BE2C (cell line): ENCODE results near the gene INPP5J.

Experiments used
- DNase-seq: peaks from one replicate; pipeline ENCODE4 v3.0.0-alpha.2; 2020
- H3K27me3 ChIP-seq: fragments of 250-450 bp; sonication (Bioruptor Pico); 2 replicates; pipeline ENCODE4 v1.5.1; 2020; ENCODE audit warnings: mild to moderate bottlenecking
- H3K36me3 ChIP-seq: fragments of 250-450 bp; sonication (Bioruptor Pico); 2 replicates; pipeline ENCODE4 v1.5.1; 2020; ENCODE audit warnings: mild to moderate bottlenecking
- H3K4me1 ChIP-seq: fragments of 250-450 bp; sonication (Bioruptor Pico); 2 replicates; pipeline ENCODE4 v1.5.1; 2020
- H3K4me3 ChIP-seq: 2 replicates; pipeline ENCODE4 v1.5.1; 2011; ENCODE audit warnings: low read depth, low read length
- H3K9me3 ChIP-seq: fragments of 250-450 bp; sonication (Bioruptor Pico); 2 replicates; pipeline ENCODE4 v1.5.1; 2020
- TF ChIP-seq, protein P1 (sequence below): IDR thresholded peaks from 2 replicates; pipeline ENCODE4 v1.5.1; 2012; ENCODE audit warnings: mild to moderate bottlenecking, low read depth, low read length

INPP5J gene

DNA sequence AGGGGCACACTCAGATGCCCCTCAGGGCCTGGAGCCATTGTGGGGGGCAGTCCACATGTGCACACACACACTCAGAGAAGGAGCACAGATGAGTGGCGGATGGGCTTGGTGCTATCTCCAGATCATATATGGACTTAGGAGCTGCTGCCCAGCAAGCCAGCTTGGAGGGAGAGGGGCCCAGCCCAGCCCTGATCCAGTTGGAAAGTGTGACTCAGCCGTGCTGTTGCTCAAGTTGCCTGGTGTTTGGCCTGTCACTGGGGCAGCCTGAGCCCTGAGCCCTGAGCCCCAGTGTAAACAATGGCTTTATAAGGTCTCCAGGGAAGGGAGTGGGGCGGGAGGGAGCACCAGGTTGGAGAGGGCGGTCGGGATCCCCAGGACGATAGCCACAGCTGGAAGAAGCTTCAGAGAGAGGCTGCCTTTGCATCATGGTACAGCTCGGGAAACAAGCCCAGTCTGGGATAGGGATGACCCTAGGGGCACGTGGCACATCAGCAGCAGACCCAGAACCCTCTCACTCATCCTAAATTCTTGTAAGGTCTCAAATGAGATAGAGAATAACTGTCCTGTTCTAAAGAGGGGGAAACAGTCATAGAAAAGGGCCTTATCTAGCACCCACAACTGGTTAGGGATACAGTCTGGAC, 20.2 kb upstream of the INPP5J start:
- DNase-seq: no peak
- Histone ChIP-seq H3K4me3 (no peak overlapping the region), H3K36me3 (no peaks in the 10 kb centered on the region), H3K9me3 (no peaks in the 10 kb centered on the region), H3K27me3 (no peaks in the 10 kb centered on the region), H3K4me1 (no peaks in the 10 kb centered on the region)
- TF ChIP-seq, protein P1, sequence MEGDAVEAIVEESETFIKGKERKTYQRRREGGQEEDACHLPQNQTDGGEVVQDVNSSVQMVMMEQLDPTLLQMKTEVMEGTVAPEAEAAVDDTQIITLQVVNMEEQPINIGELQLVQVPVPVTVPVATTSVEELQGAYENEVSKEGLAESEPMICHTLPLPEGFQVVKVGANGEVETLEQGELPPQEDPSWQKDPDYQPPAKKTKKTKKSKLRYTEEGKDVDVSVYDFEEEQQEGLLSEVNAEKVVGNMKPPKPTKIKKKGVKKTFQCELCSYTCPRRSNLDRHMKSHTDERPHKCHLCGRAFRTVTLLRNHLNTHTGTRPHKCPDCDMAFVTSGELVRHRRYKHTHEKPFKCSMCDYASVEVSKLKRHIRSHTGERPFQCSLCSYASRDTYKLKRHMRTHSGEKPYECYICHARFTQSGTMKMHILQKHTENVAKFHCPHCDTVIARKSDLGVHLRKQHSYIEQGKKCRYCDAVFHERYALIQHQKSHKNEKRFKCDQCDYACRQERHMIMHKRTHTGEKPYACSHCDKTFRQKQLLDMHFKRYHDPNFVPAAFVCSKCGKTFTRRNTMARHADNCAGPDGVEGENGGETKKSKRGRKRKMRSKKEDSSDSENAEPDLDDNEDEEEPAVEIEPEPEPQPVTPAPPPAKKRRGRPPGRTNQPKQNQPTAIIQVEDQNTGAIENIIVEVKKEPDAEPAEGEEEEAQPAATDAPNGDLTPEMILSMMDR: no peak

DNA sequence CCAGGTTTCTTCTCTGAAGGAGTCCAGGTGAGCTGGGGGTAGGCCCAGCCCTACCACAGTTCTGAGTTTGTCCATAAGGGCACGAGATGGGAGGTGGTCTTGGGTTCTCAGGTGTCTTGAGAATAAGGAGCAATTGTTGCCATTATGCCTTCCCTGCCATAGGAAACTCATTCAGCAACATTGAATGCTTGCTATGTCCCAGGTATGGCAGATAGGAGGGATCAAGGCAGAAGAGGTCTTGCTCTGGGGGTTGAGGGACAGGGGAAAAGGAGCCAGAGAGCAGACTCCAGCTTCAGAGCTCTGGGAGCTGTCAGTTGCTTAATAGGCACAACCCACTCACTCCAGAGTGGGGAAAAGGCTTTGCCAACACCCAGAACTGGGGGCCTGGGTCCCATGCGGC, 19.7 kb upstream of the INPP5J start:
- Histone ChIP-seq H3K27me3 (no peaks in the 10 kb centered on the region), H3K36me3 (no peaks in the 10 kb centered on the region), H3K4me1 (no peaks in the 10 kb centered on the region), H3K9me3 (no peaks in the 10 kb centered on the region), H3K4me3 (no peak overlapping the region)
- no peak for DNase-seq
- TF ChIP-seq, protein P1: no peak

DNA sequence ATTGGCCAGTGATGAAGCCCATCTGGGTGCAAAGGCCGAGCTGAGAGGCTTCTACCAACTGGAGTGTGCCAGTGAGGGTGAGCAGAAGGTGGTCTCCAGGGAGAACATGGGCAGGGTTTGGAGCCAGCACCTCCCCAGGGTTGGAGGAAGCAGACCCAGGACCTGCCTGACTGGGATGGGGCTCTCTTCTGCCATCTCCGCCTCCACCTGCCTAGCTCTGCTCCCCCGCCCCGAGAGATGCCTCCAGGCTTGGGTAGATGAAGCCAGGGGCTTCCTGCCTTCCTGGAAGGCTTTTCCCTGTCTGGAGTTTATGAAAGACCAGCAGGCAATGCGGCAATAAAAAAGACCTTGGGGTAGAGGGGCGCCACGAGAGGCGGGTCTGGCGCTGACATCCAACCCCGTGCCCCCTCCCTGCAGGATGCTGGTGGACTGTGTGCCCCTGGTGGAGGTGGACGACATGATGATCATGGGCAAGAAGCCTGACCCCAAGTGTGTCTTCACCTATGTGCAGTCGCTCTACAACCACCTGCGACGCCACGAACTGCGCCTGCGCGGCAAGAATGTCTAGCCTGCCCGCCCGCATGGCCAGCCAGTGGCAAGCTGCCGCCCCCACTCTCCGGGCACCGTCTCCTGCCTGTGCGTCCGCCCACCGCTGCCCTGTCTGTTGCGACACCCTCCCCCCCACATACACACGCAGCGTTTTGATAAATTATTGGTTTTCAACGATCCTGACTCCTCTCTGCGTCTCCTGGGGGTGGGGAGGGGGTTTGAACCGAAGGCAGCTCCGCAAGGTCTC, 18.7 kb upstream of the INPP5J start:
- Histone ChIP-seq H3K4me3 (no peak overlapping the region), H3K9me3 (no peaks in the 10 kb centered on the region), H3K27me3 (no peaks in the 10 kb centered on the region), H3K36me3 (no peaks in the 10 kb centered on the region), H3K4me1 (no peaks in the 10 kb centered on the region)
- DNase-seq: no peak
- TF ChIP-seq, protein P1: no peak

DNA sequence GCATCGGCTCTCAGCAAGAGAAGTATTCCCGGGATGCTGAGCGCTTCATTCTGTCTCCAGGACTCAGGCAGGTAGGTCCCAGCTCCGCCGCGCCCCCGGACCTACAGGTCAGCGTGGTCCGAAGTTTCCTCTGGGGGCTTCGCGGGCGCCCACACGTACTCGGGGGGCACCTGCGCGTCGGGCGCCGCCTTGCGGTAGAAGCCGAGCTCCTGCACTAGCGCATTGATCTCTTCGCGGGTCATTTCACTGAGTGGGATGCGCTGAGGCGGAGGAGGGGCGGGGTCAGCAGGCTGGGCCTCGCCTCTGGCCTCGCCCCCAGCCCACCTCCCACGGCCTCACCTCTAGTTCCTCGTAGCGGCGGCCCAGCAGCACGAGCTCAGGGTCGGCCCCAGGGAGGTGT, 17.9 kb upstream of the INPP5J start:
- no peaks in the 10 kb centered on the region for H3K4me1 ChIP-seq
- no peak for DNase-seq
- H3K4me3 ChIP-seq: no peak overlapping the region
- no peaks in the 10 kb centered on the region for H3K27me3 ChIP-seq
- TF ChIP-seq, protein P1: no peak
- no peaks in the 10 kb centered on the region for H3K9me3 ChIP-seq
- H3K36me3 ChIP-seq: no peaks in the 10 kb centered on the region

DNA sequence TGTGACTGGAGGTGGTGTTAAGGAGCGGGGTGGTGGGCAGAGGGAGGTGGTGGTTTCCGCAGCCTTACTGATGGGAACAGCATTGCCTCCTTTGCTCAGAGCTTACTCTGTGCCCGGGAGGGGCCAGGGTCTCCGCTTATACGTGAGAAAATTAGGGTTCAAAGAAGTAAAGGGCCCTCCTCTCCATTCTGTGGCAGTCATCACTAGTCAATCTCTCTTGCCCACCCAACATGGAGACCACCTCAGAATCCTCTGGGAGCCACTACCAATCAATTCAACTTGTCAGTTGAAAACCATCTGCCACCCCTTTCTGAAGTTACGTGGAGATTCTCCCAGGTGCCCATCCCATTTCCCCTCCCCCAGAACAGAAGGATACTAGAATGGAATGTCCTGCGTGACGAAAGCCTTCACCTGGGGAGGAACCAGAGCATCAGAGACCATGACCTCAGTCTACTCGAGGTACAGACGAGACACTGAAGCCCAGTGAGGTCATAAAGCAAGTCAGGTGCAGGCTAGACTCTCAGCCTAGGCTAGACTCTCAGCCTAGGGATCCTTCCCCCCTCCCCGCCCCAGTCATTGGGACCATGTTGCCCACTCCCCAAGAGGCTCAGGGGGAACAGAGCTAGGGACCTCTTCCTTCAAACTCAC, 17.4 kb upstream of the INPP5J start:
- Histone ChIP-seq H3K36me3 (no peaks in the 10 kb centered on the region), H3K9me3 (no peaks in the 10 kb centered on the region), H3K27me3 (no peaks in the 10 kb centered on the region), H3K4me3 (no peak overlapping the region), H3K4me1 (no peaks in the 10 kb centered on the region)
- TF ChIP-seq, protein P1: no peak
- no peak for DNase-seq
